Lower lobe of right lung (tissue), 2 donors: Measurements from ENCODE around the gene ZNF536. TPM values are rescaled to one million over a fixed set of nuclear protein-coding genes. Genes with fewer than 3 reads are reported as not detected.

ENCODE experiments used
- ATAC-seq, 2 donors: fragments of 200-7000 bp; cut with Tn5 transposase; one replicate each; pipeline ENCODE4 v1.9.1; 2020 to 2022; ENCODE audit warnings: mild to moderate bottlenecking in 2 of 2, moderate library complexity in 2 of 2
- DNase-seq: peaks from one replicate; pipeline ENCODE4 v3.0.0-alpha.2; 2020
- H3K27ac ChIP-seq: fragments of 200-600 bp; one replicate; pipeline ENCODE4 v1.8.0; 2022
- H3K27me3 ChIP-seq: fragments of 200-600 bp; one replicate; pipeline ENCODE4 v1.8.0; 2022; ENCODE audit warnings: low read depth
- H3K36me3 ChIP-seq: fragments of 200-600 bp; one replicate; pipeline ENCODE4 v1.8.0; 2022; ENCODE audit warnings: mild to moderate bottlenecking
- H3K4me1 ChIP-seq: fragments of 200-600 bp; one replicate; pipeline ENCODE4 v1.8.0; 2022
- H3K4me3 ChIP-seq: fragments of 200-600 bp; one replicate; pipeline ENCODE4 v1.8.0; 2022; ENCODE audit warnings: mild to moderate bottlenecking
- H3K9me3 ChIP-seq: fragments of 200-600 bp; one replicate; pipeline ENCODE4 v1.8.0; 2022
- intact Hi-C: fragments of 100-400 bp; cut with DNase I; formaldehyde crosslinking; loops from one replicate; pipeline ENCODE4 v1.11.0; 2022
- total RNA-seq: library from RNA; stranded (reverse); fragmentation: NEBNext Ultra II Directional; extraction: Animal tissue kit (Norgen Biotek cat#: 25700); gene quantifications from one replicate; pipeline ENCODE4 v1.2.1, GENCODE V29; 2021
- TF ChIP-seq, protein P1 (sequence below): fragments of 200-600 bp; IDR thresholded peaks from one replicate; pipeline ENCODE4 v1.8.0; 2022; ENCODE audit warnings: antibody characterized with exemption, mild to moderate bottlenecking
- donor health status: DM: no; HTN: yes; CAD: no; lungs with severe emphysema.

Gene ZNF536
- total RNA-seq, 1 donor from 2014 or later = 0.12 TPM

DNA sequence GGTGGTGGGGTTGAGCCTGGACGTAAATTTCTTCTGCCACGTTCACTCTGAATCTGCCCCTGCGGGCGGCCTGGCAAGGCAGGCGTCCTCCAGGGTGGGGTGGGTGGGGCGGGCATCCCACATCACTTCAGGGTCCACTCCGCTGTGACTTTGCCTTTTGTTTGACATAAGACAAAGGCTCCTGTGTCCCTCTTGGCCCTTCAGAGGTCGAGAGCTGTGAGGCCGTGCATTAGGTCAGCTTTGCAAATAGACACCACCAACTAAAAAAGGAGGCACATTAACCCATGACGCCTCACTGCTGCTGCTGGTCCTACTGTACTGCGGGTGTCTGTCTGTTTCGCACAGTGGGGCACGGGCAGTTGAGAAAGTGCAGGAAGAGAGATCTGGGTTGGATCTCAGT is 10.5 kb upstream of the ZNF536 start:
- no peak overlapping the region for H3K4me3 ChIP-seq
- H3K9me3 ChIP-seq = no peaks in the 10 kb centered on the region
- no peak for DNase-seq
- TF ChIP-seq, protein P1, sequence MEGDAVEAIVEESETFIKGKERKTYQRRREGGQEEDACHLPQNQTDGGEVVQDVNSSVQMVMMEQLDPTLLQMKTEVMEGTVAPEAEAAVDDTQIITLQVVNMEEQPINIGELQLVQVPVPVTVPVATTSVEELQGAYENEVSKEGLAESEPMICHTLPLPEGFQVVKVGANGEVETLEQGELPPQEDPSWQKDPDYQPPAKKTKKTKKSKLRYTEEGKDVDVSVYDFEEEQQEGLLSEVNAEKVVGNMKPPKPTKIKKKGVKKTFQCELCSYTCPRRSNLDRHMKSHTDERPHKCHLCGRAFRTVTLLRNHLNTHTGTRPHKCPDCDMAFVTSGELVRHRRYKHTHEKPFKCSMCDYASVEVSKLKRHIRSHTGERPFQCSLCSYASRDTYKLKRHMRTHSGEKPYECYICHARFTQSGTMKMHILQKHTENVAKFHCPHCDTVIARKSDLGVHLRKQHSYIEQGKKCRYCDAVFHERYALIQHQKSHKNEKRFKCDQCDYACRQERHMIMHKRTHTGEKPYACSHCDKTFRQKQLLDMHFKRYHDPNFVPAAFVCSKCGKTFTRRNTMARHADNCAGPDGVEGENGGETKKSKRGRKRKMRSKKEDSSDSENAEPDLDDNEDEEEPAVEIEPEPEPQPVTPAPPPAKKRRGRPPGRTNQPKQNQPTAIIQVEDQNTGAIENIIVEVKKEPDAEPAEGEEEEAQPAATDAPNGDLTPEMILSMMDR = no peak
- intact Hi-C loops = no loop called here
- ATAC-seq = no peak
- no peaks in the 10 kb centered on the region for H3K4me1 ChIP-seq
- H3K36me3 ChIP-seq = no peaks in the 10 kb centered on the region
- H3K27me3 ChIP-seq = peaks cover 2% of the 10 kb centered on the region
- no peak overlapping the region for H3K27ac ChIP-seq

DNA sequence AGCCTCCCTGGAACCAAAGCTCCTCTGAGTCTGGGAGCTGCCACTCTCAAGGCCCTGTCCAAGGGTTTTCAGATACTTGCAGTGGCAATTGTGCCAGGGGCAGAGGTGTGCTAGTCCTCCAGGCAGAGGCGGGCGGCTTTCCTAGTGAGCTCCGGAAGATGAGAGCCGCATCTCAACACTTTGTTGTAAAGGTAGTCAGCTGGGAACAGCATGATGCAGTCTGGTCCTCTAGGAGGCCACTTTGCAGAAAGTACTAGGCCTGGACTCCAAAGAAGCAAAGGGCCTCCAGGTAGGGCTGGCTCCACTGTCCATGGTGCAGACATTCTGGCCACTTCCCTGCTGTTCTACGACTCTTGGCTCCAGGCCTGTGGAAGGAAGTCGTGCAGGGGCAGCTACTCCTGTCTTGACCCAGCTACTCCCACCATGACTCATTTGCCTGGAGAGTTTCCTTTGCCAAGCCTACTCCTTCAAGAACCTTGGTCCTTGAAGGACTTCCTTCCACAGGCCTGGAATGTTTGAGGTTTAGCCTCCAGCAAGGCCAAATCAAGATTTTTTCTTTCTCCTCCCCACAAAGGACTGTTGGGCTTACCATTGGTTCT is 9.9 kb upstream of the ZNF536 start:
- ATAC-seq (no peak), DNase-seq (no peak)
- Histone ChIP-seq H3K4me1 (no peaks in the 10 kb centered on the region), H3K9me3 (no peaks in the 10 kb centered on the region), H3K27ac (no peak overlapping the region), H3K36me3 (no peaks in the 10 kb centered on the region), H3K4me3 (no peak overlapping the region), H3K27me3 (peaks cover 7% of the 10 kb centered on the region)
- intact Hi-C loops = no loop called here
- TF ChIP-seq, protein P1 = no peak

DNA sequence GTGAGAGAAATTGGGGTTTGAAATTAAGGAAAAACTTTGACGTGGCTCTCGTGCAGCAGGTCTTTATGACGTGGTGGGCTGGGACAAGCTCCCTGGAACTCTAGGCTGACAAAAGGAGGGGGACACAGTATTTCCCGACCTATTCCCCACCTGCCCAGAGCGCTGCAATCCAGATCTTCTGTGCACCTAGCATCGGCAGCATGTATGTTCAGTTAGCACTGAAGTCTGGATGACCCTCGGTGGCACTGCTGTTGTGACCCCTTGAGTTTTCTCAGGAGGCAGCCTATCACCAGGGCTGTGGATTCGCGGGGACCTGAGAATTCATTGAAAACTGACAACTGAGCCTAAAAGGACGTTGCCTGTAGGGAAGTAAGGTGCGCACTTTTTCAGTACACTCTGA is 9.1 kb upstream of the ZNF536 start:
- no peak overlapping the region for H3K27ac ChIP-seq
- ATAC-seq (no peak), DNase-seq (no peak)
- peaks cover 7% of the 10 kb centered on the region for H3K27me3 ChIP-seq
- H3K9me3 ChIP-seq = no peaks in the 10 kb centered on the region
- TF ChIP-seq, protein P1 = no peak
- no peak overlapping the region for H3K4me3 ChIP-seq
- no peaks in the 10 kb centered on the region for H3K36me3 ChIP-seq
- H3K4me1 ChIP-seq = no peaks in the 10 kb centered on the region
- intact Hi-C loops = no loop called here

DNA sequence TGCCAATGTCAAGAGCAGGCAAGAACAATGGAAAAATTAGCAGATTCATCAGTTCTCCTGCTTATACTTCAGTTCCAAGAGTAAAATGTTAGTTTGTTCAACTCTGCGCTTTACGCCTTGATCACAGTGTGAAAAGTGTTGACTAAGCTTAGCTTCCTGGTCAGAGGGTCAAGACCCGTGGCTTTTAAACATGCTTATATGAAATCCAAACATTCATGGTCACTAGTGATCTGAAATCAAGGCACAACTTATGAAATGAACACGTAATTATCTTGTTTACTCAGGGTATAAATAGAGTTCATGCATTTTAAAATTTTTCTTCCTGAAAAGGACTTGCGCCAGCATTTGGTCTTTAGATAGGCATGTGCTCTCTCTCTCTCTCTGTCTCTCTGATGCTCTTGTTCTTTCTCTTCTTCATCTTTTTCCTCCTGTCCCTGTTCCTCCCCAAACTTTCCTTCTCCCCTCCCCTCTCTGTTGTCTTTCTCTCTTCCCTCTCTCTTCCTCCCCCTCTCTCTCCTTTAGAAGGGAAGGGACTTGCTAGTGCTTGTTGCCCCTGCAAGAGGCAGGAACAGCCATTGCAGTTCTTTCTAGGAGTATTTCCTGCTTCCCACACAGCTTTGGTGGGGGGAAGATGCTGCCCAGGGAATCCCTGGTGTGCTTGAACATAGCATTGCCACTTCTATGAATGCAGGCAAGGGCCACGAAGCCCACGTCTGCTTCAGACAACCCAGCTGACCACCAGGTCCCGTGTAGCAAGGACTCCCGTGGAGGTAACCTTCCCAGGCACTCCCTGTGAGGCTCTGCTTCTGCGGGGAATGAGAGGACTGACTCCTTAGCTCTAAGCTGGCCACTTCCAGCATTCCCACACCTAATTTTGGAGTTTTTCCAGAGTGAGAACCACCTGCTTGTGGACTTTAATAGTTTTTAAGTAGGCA is 7.1 kb upstream of the ZNF536 start:
- no peak for ATAC-seq

DNA sequence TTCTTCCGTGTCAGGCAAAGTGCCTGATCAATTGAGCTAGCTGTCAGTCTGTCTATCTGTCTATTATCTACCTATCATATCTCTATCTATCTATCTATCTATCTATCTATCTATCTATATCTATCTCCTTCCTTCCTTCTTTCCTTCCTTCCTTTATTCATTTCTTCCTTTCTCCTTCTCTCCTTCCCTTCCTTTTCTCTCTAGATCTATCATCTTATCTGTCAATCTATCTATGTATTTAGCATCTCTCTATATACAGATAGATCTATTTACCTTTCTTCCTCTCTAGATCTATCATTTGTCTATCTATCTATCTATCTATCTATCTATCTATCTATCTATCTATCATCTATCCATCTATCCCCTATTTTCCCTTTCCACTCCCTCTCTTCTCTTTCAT is 5.9 kb upstream of the ZNF536 start:
- intact Hi-C loops = no loop called here
- Histone ChIP-seq H3K4me3 (no peak overlapping the region), H3K4me1 (no peaks in the 10 kb centered on the region), H3K27me3 (peaks cover 12% of the 10 kb centered on the region), H3K27ac (no peak overlapping the region), H3K36me3 (no peaks in the 10 kb centered on the region), H3K9me3 (no peaks in the 10 kb centered on the region)
- DNase-seq = no peak
- TF ChIP-seq, protein P1 = no peak
- ATAC-seq = no peak

More for the DNA sequence above, 7.1 kb upstream of the ZNF536 start:
- no peak overlapping the region for H3K27ac ChIP-seq
- H3K36me3 ChIP-seq = no peaks in the 10 kb centered on the region
- no peak for DNase-seq
- H3K4me3 ChIP-seq = no peak overlapping the region
- intact Hi-C loops = no loop called here
- no peaks in the 10 kb centered on the region for H3K4me1 ChIP-seq
- TF ChIP-seq, protein P1 = no peak
- H3K9me3 ChIP-seq = no peaks in the 10 kb centered on the region
- H3K27me3 ChIP-seq = peaks cover 8% of the 10 kb centered on the region
